ENCODE data around the gene ARHGAP22.

ARHGAP22 gene

GRCh38 chr10:48608279-48608681, 3.4 kb upstream of the ARHGAP22 start:
- TF ChIP-seq, protein P1, sequence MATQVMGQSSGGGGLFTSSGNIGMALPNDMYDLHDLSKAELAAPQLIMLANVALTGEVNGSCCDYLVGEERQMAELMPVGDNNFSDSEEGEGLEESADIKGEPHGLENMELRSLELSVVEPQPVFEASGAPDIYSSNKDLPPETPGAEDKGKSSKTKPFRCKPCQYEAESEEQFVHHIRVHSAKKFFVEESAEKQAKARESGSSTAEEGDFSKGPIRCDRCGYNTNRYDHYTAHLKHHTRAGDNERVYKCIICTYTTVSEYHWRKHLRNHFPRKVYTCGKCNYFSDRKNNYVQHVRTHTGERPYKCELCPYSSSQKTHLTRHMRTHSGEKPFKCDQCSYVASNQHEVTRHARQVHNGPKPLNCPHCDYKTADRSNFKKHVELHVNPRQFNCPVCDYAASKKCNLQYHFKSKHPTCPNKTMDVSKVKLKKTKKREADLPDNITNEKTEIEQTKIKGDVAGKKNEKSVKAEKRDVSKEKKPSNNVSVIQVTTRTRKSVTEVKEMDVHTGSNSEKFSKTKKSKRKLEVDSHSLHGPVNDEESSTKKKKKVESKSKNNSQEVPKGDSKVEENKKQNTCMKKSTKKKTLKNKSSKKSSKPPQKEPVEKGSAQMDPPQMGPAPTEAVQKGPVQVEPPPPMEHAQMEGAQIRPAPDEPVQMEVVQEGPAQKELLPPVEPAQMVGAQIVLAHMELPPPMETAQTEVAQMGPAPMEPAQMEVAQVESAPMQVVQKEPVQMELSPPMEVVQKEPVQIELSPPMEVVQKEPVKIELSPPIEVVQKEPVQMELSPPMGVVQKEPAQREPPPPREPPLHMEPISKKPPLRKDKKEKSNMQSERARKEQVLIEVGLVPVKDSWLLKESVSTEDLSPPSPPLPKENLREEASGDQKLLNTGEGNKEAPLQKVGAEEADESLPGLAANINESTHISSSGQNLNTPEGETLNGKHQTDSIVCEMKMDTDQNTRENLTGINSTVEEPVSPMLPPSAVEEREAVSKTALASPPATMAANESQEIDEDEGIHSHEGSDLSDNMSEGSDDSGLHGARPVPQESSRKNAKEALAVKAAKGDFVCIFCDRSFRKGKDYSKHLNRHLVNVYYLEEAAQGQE (IDR thresholded peaks at IDR 0.05; ENCODE audit: insufficient replicate concordance, low read depth) = no peak
- TF ChIP-seq CTCF (IDR thresholded peaks at IDR 0.05; ENCODE audit: insufficient read depth, low read length) = peak; percentile 62
- no peak for TF ChIP-seq POLR2AphosphoS5 (IDR thresholded peaks at IDR 0.05; ENCODE audit: low read depth)
- no peak for TF ChIP-seq SPI1 (IDR thresholded peaks at IDR 0.05; ENCODE audit: borderline replicate concordance, low read depth)
- TF ChIP-seq GABPA (IDR thresholded peaks at IDR 0.05; ENCODE audit: low read depth) = no peak
- Histone ChIP-seq H3K4me3 (replicated peaks; ENCODE audit: insufficient read depth, low read length) (no peak overlapping the region), H3K27me3 (ENCODE audit: insufficient read depth, poor library complexity, severe bottlenecking) (peaks cover 8% of the 10 kb centered on the region), H3K27ac (replicated peaks) (no peak overlapping the region)
- DNase-seq (ENCODE audit: low read depth in 1 of 2, low spot score in 1 of 2) = peak in 1 of 2 experiments; percentile 39

DNA sequence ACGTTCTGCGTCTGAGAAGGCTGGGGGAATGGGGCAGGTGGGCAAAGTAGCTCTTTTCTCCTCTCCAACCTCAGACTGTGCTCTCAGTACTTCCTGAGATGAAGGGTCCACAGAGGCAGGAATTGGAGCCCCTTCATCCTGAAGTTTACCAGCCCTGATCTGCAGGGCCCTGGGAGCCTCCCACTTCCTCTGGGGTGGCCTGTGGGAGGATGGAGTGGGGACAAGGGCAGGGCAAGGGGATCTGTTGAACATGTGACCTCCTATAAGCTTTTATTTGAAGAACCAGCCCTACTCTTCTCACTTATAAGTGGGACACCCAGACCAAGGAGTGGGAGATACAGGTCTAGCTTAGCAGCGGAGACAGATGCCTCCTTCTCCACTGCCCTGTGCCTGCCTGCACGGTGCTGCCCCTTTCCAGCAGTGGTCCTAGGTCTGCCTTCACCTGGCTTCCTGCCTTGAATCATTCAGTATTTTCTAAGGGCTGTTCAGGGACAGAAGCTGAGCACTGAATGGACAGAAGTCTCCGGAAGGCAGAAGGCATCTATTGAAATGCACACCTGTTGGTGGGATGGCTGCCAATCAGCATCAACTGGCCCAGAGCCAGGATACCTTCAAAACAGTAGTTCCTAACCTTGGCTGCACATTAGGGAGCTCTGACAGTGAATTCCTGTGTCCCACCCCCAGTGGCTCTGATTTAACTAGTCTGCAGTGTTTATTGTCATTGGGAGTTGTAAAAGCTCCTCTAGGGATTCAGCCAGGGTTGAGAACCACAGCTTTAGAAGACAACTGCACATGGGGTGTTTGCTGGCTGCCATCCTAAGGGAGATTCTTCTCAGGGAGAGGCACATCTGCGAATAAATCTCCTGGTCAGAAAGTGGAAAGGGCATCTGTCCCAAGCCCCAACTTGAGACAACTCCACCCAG, 2.7 kb upstream of the ARHGAP22 start:
- Histone ChIP-seq H3K27ac (replicated peaks) (no peak overlapping the region), H3K4me3 (replicated peaks; ENCODE audit: insufficient read depth, low read length) (no peak overlapping the region), H3K27me3 (ENCODE audit: insufficient read depth, poor library complexity, severe bottlenecking) (peaks cover 8% of the 10 kb centered on the region)
- DNase-seq (ENCODE audit: low read depth in 1 of 2, low spot score in 1 of 2) = no peak
- TF ChIP-seq, protein P1 (IDR thresholded peaks at IDR 0.05; ENCODE audit: insufficient replicate concordance, low read depth) = no peak
- TF ChIP-seq SPI1 (IDR thresholded peaks at IDR 0.05; ENCODE audit: borderline replicate concordance, low read depth) (no peak), POLR2AphosphoS5 (IDR thresholded peaks at IDR 0.05; ENCODE audit: low read depth) (no peak), CTCF (IDR thresholded peaks at IDR 0.05; ENCODE audit: insufficient read depth, low read length) (no peak), GABPA (IDR thresholded peaks at IDR 0.05; ENCODE audit: low read depth) (no peak)

- Histone ChIP-seq H3K4me3 (replicated peaks; ENCODE audit: insufficient read depth, low read length) (no peak overlapping the region), H3K27me3 (ENCODE audit: insufficient read depth, poor library complexity, severe bottlenecking) (peaks cover 8% of the 10 kb centered on the region), H3K27ac (replicated peaks) (no peak overlapping the region)
- TF ChIP-seq SPI1 (IDR thresholded peaks at IDR 0.05; ENCODE audit: borderline replicate concordance, low read depth) (no peak), GABPA (IDR thresholded peaks at IDR 0.05; ENCODE audit: low read depth) (no peak)
- DNase-seq (ENCODE audit: low read depth in 1 of 2, low spot score in 1 of 2) = peak; percentile 57 to 83
Measured at GRCh38 chr10:48606530-48607355, 1.9 kb upstream of the ARHGAP22 start.
